ENCODE data around the gene TARM1. TPM values are rescaled to one million over a fixed set of nuclear protein-coding genes. Genes with fewer than 3 reads are reported as not detected.
"Not testable (repeated sequence)": the region's sequence is repeated elsewhere in the genome, so short reads cannot be mapped to it uniquely, and the experiment has no call there.

Gene TARM1
- total and polyA plus RNA-seq, 5 donors from 2014 or later, result not detected

DNA sequence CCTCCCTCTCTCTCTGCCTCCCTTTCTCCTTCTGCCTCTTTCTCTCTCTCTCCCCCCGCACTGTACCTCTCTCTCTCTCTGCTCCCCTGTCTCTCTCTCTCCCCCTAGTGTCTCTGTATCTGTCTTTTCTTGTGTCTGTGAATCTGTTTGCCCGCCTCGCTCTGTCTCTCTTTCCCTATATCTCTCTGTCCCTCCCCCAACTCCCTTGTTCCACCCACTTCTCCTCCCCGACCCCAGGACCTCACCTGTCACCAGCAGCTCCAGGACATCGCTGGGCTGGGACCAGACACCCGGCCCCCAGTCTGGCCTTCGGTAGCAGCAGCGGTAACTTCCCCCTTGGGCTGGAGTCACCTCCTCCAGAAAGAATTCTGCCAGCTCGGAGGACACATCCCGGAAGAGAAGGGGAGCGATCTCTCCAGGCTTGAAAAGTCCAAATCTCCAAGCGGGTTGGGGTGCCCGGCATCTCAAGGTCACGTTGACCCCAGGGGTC, 15.5 kb upstream of the TARM1 start:
- Histone ChIP-seq H3K4me3 (ENCODE audit: low read depth, low read length) (no peak overlapping the region), H3K27me3 (ENCODE audit: control insufficient read depth, insufficient read depth, low read length) (no peaks in the 10 kb centered on the region), H3K27ac (ENCODE audit: insufficient read depth, low read length, poor library complexity, severe bottlenecking) (no peak overlapping the region), H3K36me3 (ENCODE audit: control insufficient read depth, insufficient read depth, low read length) (no peaks in the 10 kb centered on the region), H3K4me1 (ENCODE audit: control insufficient read depth, insufficient read depth, low read length, poor library complexity, severe bottlenecking) (peaks cover 7% of the 10 kb centered on the region), H3K9me3 (ENCODE audit: control insufficient read depth in 2 of 2, low read length in 2 of 2) (no peaks in the 10 kb centered on the region)
- peaks cover 0 to 4% (median 0%) of the 10 kb centered on the region in 7 donors for H3K9me3 Mint-ChIP-seq
- H3K36me3 Mint-ChIP-seq, result no peaks in the 10 kb centered on the region
- peak overlapping the region in 3 of 4 donors; percentile 65 to 79 (median 67) for H3K4me3 Mint-ChIP-seq
- H3K27me3 Mint-ChIP-seq, result peaks cover 16% of the 10 kb centered on the region
- peak in 2 of 3 donors; percentile 33 to 54 for DNase-seq
- peak overlapping the region; percentile 6 to 90 (median 58) for H3K27ac Mint-ChIP-seq
- peak in 1 of 2 donors; percentile 29 for ATAC-seq (ENCODE audit: low read depth in 2 of 2)
- H3K4me1 Mint-ChIP-seq, result peaks cover 4 to 12% (median 10%) of the 10 kb centered on the region in 4 donors

DNA sequence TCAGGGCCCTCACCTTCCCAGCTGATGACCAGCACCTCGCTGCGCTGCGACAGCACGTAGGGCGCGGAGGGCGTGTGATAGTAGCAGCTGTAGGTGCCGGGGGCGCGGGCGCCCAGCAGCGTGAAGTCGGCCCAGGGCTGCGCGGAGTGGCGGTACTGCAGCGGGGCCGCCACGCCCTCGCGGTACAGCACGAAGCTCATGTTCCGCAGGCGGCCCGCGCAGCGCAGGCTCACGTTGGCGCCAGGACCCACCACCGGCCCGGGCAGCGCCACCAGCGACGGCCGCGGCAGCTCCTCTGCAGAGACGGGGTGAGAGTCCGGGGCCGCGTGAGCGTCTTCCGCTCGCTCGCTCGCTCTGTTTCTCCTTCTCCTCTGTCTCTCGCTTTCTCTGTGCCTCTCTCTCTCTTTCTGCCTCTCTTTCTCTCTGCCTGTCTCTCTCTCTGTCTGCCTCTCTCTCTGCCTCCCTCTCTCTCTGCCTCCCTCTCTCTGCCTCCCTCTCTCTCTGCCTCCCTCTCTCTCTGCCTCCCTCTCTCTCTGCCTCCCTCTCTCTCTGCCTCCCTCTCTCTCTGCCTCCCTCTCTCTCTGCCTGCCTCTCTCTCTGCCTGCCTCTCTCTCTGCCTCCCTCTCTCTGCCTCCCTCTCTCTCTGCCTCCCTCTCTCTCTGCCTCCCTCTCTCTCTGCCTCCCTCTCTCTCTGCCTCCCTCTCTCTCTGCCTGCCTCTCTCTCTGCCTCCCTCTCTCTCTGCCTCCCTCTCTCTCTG, 14.9 kb upstream of the TARM1 start:
- Mint-ChIP-seq H3K27ac (peak overlapping the region in 2 of 3 donors; percentile 58 to 90), H3K27me3 (peaks cover 16% of the 10 kb centered on the region), H3K4me3 (peak overlapping the region; percentile 15 to 85 (median 74))
- H3K36me3 ChIP-seq (ENCODE audit: control insufficient read depth, insufficient read depth, low read length); H3K27me3 ChIP-seq (ENCODE audit: control insufficient read depth, insufficient read depth, low read length); H3K27ac ChIP-seq (ENCODE audit: insufficient read depth, low read length, poor library complexity, severe bottlenecking); H3K36me3 Mint-ChIP-seq; H3K4me1 ChIP-seq (ENCODE audit: control insufficient read depth, insufficient read depth, low read length, poor library complexity, severe bottlenecking); H3K9me3 ChIP-seq (ENCODE audit: control insufficient read depth in 2 of 2, low read length in 2 of 2); H3K9me3 Mint-ChIP-seq; H3K4me3 ChIP-seq (ENCODE audit: low read depth, low read length); H3K4me1 Mint-ChIP-seq: not testable (repeated sequence)
- peak; percentile 75 to 78 for ATAC-seq (ENCODE audit: low read depth in 2 of 2)
- peak; percentile 34 to 67 (median 46) for DNase-seq

DNA sequence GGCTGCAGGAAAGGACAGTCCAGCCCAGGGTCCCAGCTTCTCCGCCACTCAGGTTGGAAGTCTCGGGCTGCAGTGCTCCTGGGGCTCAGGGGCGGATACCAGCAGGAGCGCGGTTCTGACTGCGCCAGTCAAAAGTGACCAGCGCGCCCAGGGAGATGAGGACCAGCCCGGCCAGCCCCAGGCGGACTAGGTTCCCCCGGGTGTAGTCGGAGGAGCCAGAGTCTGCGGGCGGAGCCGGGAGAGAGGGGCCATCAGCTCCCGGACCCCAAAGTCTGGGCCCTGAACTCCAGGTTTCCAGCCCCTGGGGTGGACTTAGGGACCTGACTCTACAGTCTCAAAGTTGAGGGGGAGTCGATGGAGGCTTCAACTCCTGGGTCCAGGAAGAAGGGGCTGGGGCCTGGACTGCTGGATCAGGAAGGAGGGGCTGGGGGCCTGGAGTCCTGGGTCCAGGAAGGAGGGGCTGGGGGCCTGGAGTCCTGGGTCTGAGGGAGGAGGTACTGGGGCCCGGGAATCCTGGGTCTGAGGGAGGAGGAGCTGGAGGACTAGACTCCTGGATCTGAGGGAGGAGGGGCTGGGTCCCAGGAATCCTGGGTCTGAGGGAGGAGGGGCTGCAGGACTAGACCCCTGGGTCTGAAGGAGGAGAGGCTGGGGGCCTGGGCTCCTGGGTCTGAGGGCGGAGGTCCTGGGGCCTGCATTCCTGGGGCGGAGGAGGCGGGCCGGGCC, 14.1 kb upstream of the TARM1 start:
- Mint-ChIP-seq H3K4me1 (peaks cover 4 to 9% (median 7%) of the 10 kb centered on the region in 4 donors), H3K27ac (no peak overlapping the region), H3K27me3 (peaks cover 16% of the 10 kb centered on the region), H3K36me3 (no peaks in the 10 kb centered on the region), H3K4me3 (peak overlapping the region in 1 of 4 donors; percentile 85), H3K9me3 (peaks cover 0 to 4% (median 0%) of the 10 kb centered on the region in 7 donors)
- H3K4me1 ChIP-seq (ENCODE audit: control insufficient read depth, insufficient read depth, low read length, poor library complexity, severe bottlenecking), result peaks cover 7% of the 10 kb centered on the region
- H3K27me3 ChIP-seq (ENCODE audit: control insufficient read depth, insufficient read depth, low read length), result no peaks in the 10 kb centered on the region
- DNase-seq (no peak), ATAC-seq (ENCODE audit: low read depth in 2 of 2) (no peak)
- H3K9me3 ChIP-seq (ENCODE audit: control insufficient read depth in 2 of 2, low read length in 2 of 2), result no peaks in the 10 kb centered on the region
- no peaks in the 10 kb centered on the region for H3K36me3 ChIP-seq (ENCODE audit: control insufficient read depth, insufficient read depth, low read length)
- no peak overlapping the region for H3K27ac ChIP-seq (ENCODE audit: insufficient read depth, low read length, poor library complexity, severe bottlenecking)
- no peak overlapping the region for H3K4me3 ChIP-seq (ENCODE audit: low read depth, low read length)

DNA sequence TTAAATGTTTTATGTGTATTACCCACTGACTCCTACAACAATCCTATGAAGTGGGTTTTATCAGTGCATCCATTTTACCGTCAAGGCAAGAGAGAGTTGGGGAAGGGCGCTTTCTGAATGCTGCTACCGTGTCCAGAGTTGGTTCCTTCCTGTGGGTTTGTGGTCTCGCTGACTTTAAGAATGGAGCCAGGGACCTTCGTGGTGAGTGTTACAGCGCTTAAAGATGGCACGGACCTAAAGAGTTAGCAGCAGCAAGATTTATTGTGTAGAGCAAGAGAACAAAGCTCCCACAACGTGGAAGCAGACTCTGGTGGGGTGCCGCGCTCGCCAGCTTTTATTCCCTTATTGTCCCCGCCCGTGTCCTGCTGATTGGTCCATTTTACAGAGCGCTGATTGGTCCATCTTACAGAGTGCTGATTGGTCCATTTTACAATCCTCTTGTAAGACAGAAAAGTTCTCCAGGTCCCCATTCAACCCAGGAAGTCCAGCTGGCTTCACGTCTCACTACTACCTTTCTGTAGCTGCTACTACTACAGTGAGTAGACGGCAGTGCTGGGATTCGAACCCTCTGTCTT, 13.3 kb upstream of the TARM1 start:
- no peak for ATAC-seq (ENCODE audit: low read depth in 2 of 2)
- Mint-ChIP-seq H3K27ac (no peak overlapping the region), H3K36me3 (no peaks in the 10 kb centered on the region), H3K27me3 (peaks cover 16% of the 10 kb centered on the region), H3K9me3 (peaks cover 0 to 4% (median 0%) of the 10 kb centered on the region in 7 donors), H3K4me3 (peak overlapping the region in 1 of 4 donors; percentile 21), H3K4me1 (peaks cover 4 to 9% (median 7%) of the 10 kb centered on the region in 4 donors)
- H3K27ac ChIP-seq (ENCODE audit: insufficient read depth, low read length, poor library complexity, severe bottlenecking), result no peak overlapping the region
- H3K9me3 ChIP-seq (ENCODE audit: control insufficient read depth in 2 of 2, low read length in 2 of 2), result no peaks in the 10 kb centered on the region
- H3K27me3 ChIP-seq (ENCODE audit: control insufficient read depth, insufficient read depth, low read length), result no peaks in the 10 kb centered on the region
- H3K4me1 ChIP-seq (ENCODE audit: control insufficient read depth, insufficient read depth, low read length, poor library complexity, severe bottlenecking), result peaks cover 7% of the 10 kb centered on the region
- DNase-seq, result no peak
- H3K4me3 ChIP-seq (ENCODE audit: low read depth, low read length), result no peak overlapping the region
- no peaks in the 10 kb centered on the region for H3K36me3 ChIP-seq (ENCODE audit: control insufficient read depth, insufficient read depth, low read length)

DNA sequence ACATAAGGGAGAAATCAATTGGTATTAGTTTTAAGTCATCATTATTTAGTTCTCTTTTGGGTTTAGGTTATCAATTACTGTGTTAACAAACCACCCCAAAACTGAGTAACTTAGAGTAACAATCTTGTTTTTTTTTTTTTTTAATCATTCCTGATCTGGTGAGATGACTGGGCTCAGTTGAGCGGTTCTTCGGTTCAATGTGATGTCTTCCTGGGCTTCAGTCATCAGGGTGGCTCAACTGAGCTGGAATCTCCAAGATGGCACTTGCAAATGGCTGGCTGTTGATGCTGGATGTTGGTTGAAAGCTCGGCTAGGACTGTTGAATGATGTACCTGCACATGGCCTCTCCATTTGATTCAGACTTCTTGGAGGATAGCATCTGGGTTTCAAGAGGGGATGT, 3.2 kb upstream of the TARM1 start:
- no peaks in the 10 kb centered on the region for H3K27me3 ChIP-seq (ENCODE audit: control insufficient read depth, insufficient read depth, low read length)
- H3K27ac ChIP-seq (ENCODE audit: insufficient read depth, low read length, poor library complexity, severe bottlenecking), result no peak overlapping the region
- H3K9me3 Mint-ChIP-seq, result peaks cover 0 to 6% (median 3%) of the 10 kb centered on the region in 7 donors
- no peak overlapping the region for H3K4me3 Mint-ChIP-seq
- H3K4me1 ChIP-seq (ENCODE audit: control insufficient read depth, insufficient read depth, low read length, poor library complexity, severe bottlenecking), result no peaks in the 10 kb centered on the region
- no peaks in the 10 kb centered on the region for H3K4me1 Mint-ChIP-seq
- H3K36me3 ChIP-seq (ENCODE audit: control insufficient read depth, insufficient read depth, low read length), result no peaks in the 10 kb centered on the region
- peaks cover 5 to 13% of the 10 kb centered on the region in 2 experiments for H3K9me3 ChIP-seq (ENCODE audit: control insufficient read depth in 2 of 2, low read length in 2 of 2)
- H3K27me3 Mint-ChIP-seq, result peaks cover 7% of the 10 kb centered on the region
- H3K27ac Mint-ChIP-seq, result no peak overlapping the region
- H3K36me3 Mint-ChIP-seq, result no peaks in the 10 kb centered on the region
- no peak for DNase-seq
- ATAC-seq (ENCODE audit: low read depth in 2 of 2), result no peak
- no peak overlapping the region for H3K4me3 ChIP-seq (ENCODE audit: low read depth, low read length)

DNA sequence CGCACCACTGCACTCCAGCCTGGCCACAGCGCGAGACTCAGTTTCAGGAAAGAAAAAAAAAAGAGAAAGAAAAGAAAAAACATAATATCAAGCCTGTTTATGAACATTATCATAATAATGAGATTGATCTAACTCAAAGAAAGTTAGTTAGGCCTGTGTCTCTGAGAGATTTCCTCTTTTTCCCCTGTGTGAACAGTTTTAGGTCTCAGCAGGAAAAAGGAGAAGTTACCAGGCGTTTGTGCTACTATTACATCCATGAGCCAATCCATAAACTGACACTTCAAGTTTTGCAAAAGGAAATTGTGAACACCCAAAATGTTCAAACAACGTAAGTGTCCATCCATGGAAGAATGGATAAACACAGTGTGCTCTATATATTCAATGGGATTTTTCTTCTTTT, 3.8 kb downstream of the TARM1 start:
- Histone ChIP-seq H3K36me3 (ENCODE audit: control insufficient read depth, insufficient read depth, low read length) (no peaks in the 10 kb centered on the region), H3K4me3 (ENCODE audit: low read depth, low read length) (no peak overlapping the region), H3K4me1 (ENCODE audit: control insufficient read depth, insufficient read depth, low read length, poor library complexity, severe bottlenecking) (no peaks in the 10 kb centered on the region), H3K27me3 (ENCODE audit: control insufficient read depth, insufficient read depth, low read length) (no peaks in the 10 kb centered on the region), H3K27ac (ENCODE audit: insufficient read depth, low read length, poor library complexity, severe bottlenecking) (no peak overlapping the region), H3K9me3 (ENCODE audit: control insufficient read depth in 2 of 2, low read length in 2 of 2) (peaks cover 5 to 8% of the 10 kb centered on the region in 2 experiments)
- no peak for DNase-seq
- Mint-ChIP-seq H3K4me3 (no peak overlapping the region), H3K4me1 (no peaks in the 10 kb centered on the region), H3K27ac (no peak overlapping the region), H3K27me3 (no peaks in the 10 kb centered on the region), H3K9me3 (peaks cover 0 to 7% (median 0%) of the 10 kb centered on the region in 7 donors), H3K36me3 (no peaks in the 10 kb centered on the region)
- no peak for ATAC-seq (ENCODE audit: low read depth in 2 of 2)

DNA sequence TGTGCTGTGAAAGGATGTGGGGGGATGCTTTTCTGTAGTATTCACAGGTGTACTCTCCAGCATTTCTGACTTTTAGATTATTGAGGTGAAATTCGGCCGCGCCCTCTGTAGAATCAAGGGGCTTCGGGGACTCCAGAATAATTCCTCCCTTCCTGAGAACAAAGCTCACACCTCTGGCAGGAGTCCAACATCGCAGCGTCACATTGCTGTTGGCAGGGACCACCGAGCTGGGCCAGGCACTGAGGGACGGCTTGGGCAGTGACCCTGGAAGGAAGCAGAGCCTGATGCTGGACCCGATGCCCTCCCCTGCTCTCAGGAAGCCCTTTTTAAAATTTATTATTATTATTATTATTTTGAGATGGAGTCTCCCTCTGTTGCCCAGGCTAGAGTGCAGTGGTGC, 6.3 kb downstream of the TARM1 start:
- H3K36me3 Mint-ChIP-seq, result no peaks in the 10 kb centered on the region
- ATAC-seq (ENCODE audit: low read depth in 2 of 2), result no peak
- no peak overlapping the region for H3K4me3 ChIP-seq (ENCODE audit: low read depth, low read length)
- H3K9me3 Mint-ChIP-seq, result peaks cover 0 to 6% (median 1%) of the 10 kb centered on the region in 7 donors
- H3K4me1 Mint-ChIP-seq, result no peaks in the 10 kb centered on the region
- H3K27me3 ChIP-seq (ENCODE audit: control insufficient read depth, insufficient read depth, low read length), result no peaks in the 10 kb centered on the region
- no peak overlapping the region for H3K4me3 Mint-ChIP-seq
- no peak for DNase-seq
- H3K27ac ChIP-seq (ENCODE audit: insufficient read depth, low read length, poor library complexity, severe bottlenecking), result no peak overlapping the region
- H3K36me3 ChIP-seq (ENCODE audit: control insufficient read depth, insufficient read depth, low read length), result no peaks in the 10 kb centered on the region
- no peaks in the 10 kb centered on the region for H3K4me1 ChIP-seq (ENCODE audit: control insufficient read depth, insufficient read depth, low read length, poor library complexity, severe bottlenecking)
- H3K9me3 ChIP-seq (ENCODE audit: control insufficient read depth in 2 of 2, low read length in 2 of 2), result no peaks in the 10 kb centered on the region
- H3K27ac Mint-ChIP-seq, result no peak overlapping the region
- no peaks in the 10 kb centered on the region for H3K27me3 Mint-ChIP-seq

Measured in CD4-positive, CD25-positive, alpha-beta regulatory T cell (primary cell).